RWPE2 (cell line): ENCODE data around the gene CLEC14A.
A peak's percentile ranks its signal among the peaks of the same experiment; 100 is the strongest.

ENCODE experiments used
- ATAC-seq: fragments of 200-7000 bp; cut with Tn5 transposase; 3 replicates; pipeline ENCODE4 v1.9.1; 2021; ENCODE audit warnings: low read depth
- DNase-seq: peaks from one replicate; pipeline ENCODE4 v3.0.0-alpha.2; 2020; ENCODE audit warnings: low spot score
- H3K27ac ChIP-seq: fragments of 450-650 bp; 2 replicates; pipeline ENCODE4 v1.5.1; 2017; ENCODE audit warnings: mild to moderate bottlenecking; ENCODE audit not compliant: poor library complexity, severe bottlenecking
- H3K27me3 ChIP-seq: fragments of 250-450 bp; sonication (Bioruptor Pico); 2 replicates; pipeline ENCODE4 v1.5.1; 2021; ENCODE audit warnings: mild to moderate bottlenecking, moderate library complexity; ENCODE audit not compliant: insufficient read depth, poor library complexity, severe bottlenecking
- H3K36me3 ChIP-seq: fragments of 250-450 bp; sonication (Bioruptor Pico); 2 replicates; pipeline ENCODE4 v1.5.1; 2020; ENCODE audit warnings: low read depth, mild to moderate bottlenecking, moderate library complexity
- H3K4me1 ChIP-seq: fragments of 250-450 bp; sonication (Bioruptor Pico); 2 replicates; pipeline ENCODE4 v1.5.1; 2021; ENCODE audit warnings: mild to moderate bottlenecking, moderate library complexity; ENCODE audit not compliant: insufficient read depth, poor library complexity, severe bottlenecking
- H3K4me3 ChIP-seq: fragments of 250-450 bp; sonication (Bioruptor Pico); 2 replicates; pipeline ENCODE4 v1.5.1; 2021; ENCODE audit warnings: mild to moderate bottlenecking, moderate library complexity; ENCODE audit not compliant: severe bottlenecking
- H3K9me3 ChIP-seq: fragments of 250-450 bp; sonication (Bioruptor Pico); 2 replicates; pipeline ENCODE4 v1.5.1; 2021; ENCODE audit warnings: mild to moderate bottlenecking, moderate library complexity; ENCODE audit not compliant: severe bottlenecking
- CTCF ChIP-seq: fragments of 450-650 bp; IDR thresholded peaks from one replicate; pipeline ENCODE4 v1.5.1; 2017; ENCODE audit warnings: mild to moderate bottlenecking, moderate library complexity; ENCODE audit not compliant: poor library complexity, severe bottlenecking

CLEC14A gene

GRCh38 chr14:38252066-38252710 lies 3.7 kb downstream of the CLEC14A start:
- H3K27me3 ChIP-seq: peaks cover 18% of the 10 kb centered on the region

DNA sequence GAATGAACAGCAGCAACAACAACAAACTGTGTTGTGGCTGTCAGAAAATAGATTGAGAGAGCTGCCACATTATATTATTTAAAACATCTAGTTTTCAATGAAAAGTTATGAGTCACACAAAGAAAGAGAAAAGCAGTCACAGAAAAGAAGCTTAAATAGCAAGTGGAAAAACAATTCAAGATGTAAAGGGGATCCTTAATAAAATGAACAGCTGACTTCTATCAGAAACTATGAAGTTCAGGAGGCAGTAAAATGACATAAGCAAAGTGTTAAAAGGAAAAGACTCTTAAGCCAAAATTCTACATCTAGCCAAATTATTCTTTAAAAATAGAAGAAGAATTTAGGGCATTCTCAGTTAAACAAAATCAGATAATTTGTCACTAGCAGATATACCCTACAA lies 5.6 kb downstream of the CLEC14A start:
- no peaks in the 10 kb centered on the region for H3K4me1 ChIP-seq
- DNase-seq (no peak), ATAC-seq (no peak)
- H3K27ac ChIP-seq: no peak overlapping the region
- H3K36me3 ChIP-seq: no peaks in the 10 kb centered on the region
- H3K27me3 ChIP-seq: peaks cover 15% of the 10 kb centered on the region
- H3K9me3 ChIP-seq: no peaks in the 10 kb centered on the region
- no peak for TF ChIP-seq CTCF
- no peak overlapping the region for H3K4me3 ChIP-seq

More at GRCh38 chr14:38252066-38252710, 3.7 kb downstream of the CLEC14A start:
- no peaks in the 10 kb centered on the region for H3K4me1 ChIP-seq
- no peaks in the 10 kb centered on the region for H3K36me3 ChIP-seq
- ATAC-seq: peak; percentile 49; the same call in 1 of the 3 replicates
- TF ChIP-seq CTCF: no peak
- no peak overlapping the region for H3K4me3 ChIP-seq
- no peak for DNase-seq
- H3K27ac ChIP-seq: no peak overlapping the region
- H3K9me3 ChIP-seq: no peaks in the 10 kb centered on the region

GRCh38 chr14:38248321-38249028 lies 7.4 kb downstream of the CLEC14A start:
- Histone ChIP-seq H3K27me3 (peaks cover 3% of the 10 kb centered on the region), H3K4me1 (no peaks in the 10 kb centered on the region), H3K36me3 (no peaks in the 10 kb centered on the region), H3K9me3 (no peaks in the 10 kb centered on the region), H3K4me3 (no peak overlapping the region), H3K27ac (no peak overlapping the region)
- no peak for DNase-seq
- peak; percentile 33 for TF ChIP-seq CTCF
- 0 out of 3 replicates have a peak, but pooled peaks have one; percentile 36 for ATAC-seq

GRCh38 chr14:38243696-38244240 lies 12.1 kb downstream of the CLEC14A start:
- Histone ChIP-seq H3K4me1 (no peaks in the 10 kb centered on the region), H3K9me3 (no peaks in the 10 kb centered on the region), H3K36me3 (no peaks in the 10 kb centered on the region), H3K27me3 (no peaks in the 10 kb centered on the region), H3K4me3 (no peak overlapping the region), H3K27ac (no peak overlapping the region)
- DNase-seq: no peak
- ATAC-seq: no peak
- TF ChIP-seq CTCF: no peak
